Activated B cell treated with CpG ODN at 0.5 μM for 24 hours (primary cell): Measurements from ENCODE around the gene GPC1. TPM values are rescaled to one million over a fixed set of nuclear protein-coding genes. Genes with fewer than 3 reads are reported as not detected.

Experiments used
- ATAC-seq: fragments of 200-7000 bp; cut with Tn5 transposase; one replicate; pipeline ENCODE4 v1.10.0; 2021; ENCODE audit warnings: low read depth, mild to moderate bottlenecking, moderate library complexity
- CTCF ChIA-PET: fragments of 350-600 bp; sonication (Branson Sonifier 250); formaldehyde crosslinking; loops from one replicate; lab custom pipeline; 2021; ENCODE audit warnings: antibody characterized with exemption; lab: Charles Lee
- POLR2A ChIA-PET: fragments of 350-600 bp; sonication (Branson Sonifier 250); formaldehyde crosslinking; loops from one replicate; lab custom pipeline; 2021; ENCODE audit warnings: antibody characterized with exemption; lab: Charles Lee
- DNase-seq: peaks from one replicate; pipeline ENCODE4 v3.0.0; 2022
- H3K27ac Mint-ChIP-seq: one replicate; pipeline ENCODE4 v1.8.0; 2020; ENCODE audit warnings: mixed read lengths
- H3K27me3 Mint-ChIP-seq: one replicate; pipeline ENCODE4 v1.8.0; 2021; ENCODE audit warnings: mixed read lengths
- H3K36me3 Mint-ChIP-seq: one replicate; pipeline ENCODE4 v1.8.0; 2021; ENCODE audit warnings: low read depth, mixed read lengths
- H3K4me1 Mint-ChIP-seq: one replicate; pipeline ENCODE4 v1.8.0; 2021; ENCODE audit warnings: mixed read lengths
- H3K4me3 Mint-ChIP-seq: one replicate; pipeline ENCODE4 v1.8.0; 2020; ENCODE audit warnings: mild to moderate bottlenecking, mixed read lengths
- H3K9me3 Mint-ChIP-seq: one replicate; pipeline ENCODE4 v1.8.0; 2020; ENCODE audit warnings: mixed read lengths
- intact Hi-C: fragments of 100-400 bp; cut with micrococcal nuclease; formaldehyde crosslinking; loops from one replicate; pipeline ENCODE4 v1.15.1; 2024
- total RNA-seq: library from RNA; stranded (reverse); gene quantifications from 2 replicates; pipeline ENCODE4 v1.2.3, GENCODE V29; 2022
- TF ChIP-seq, protein P1 (sequence below): fragments of 200-600 bp; IDR thresholded peaks from one replicate; pipeline ENCODE4 v1.8.0; 2022; ENCODE audit warnings: antibody characterized with exemption, mild to moderate bottlenecking

Gene GPC1
- total RNA-seq, 1 donor from 2014 or later: 1.9 TPM

DNA sequence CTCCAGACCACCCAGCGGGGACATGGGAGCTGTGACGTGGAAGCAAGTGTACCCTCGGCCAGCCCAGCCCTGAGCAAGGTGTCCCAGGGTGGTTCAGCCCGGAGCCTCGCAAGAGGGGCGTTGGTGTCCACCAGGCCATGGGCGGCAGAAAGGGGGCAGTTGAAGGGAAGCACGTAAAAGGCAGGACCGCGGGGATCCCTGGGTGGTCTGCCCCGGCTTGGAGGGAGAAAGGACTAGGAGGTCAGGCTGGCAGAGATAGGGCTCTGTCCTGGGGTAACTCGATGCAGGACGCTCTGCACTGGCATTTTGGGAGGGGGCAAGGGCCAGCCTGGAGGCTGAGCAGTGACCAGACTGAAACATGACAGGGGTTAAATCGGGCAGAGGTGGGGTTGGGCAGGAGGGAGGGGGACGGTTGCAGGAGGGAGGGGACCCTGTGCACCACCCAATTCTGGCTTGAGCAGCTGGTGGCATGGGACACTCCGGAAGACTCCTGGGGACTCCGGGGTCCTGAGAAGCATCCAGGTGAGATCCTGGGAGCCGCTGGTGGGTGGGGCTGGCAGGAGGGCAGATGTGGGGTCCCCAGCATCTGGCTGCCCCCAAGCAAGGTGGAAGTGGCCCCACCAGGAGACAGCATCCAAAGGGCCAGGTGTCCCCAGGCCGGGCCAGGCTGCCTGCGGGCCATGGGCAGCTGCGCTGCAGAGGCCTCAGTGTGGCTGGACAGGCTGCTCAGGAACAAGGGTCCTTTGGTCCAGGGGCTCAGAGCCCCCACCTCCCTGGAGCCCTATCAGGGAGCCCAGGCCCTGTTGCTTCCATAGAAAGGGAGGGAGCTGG is 46.8 kb upstream of the GPC1 start:
- Mint-ChIP-seq H3K36me3 (no peaks in the 10 kb centered on the region), H3K4me3 (no peak overlapping the region), H3K27ac (no peak overlapping the region), H3K4me1 (no peaks in the 10 kb centered on the region), H3K27me3 (peaks cover 3% of the 10 kb centered on the region), H3K9me3 (no peaks in the 10 kb centered on the region)
- TF ChIP-seq, protein P1, sequence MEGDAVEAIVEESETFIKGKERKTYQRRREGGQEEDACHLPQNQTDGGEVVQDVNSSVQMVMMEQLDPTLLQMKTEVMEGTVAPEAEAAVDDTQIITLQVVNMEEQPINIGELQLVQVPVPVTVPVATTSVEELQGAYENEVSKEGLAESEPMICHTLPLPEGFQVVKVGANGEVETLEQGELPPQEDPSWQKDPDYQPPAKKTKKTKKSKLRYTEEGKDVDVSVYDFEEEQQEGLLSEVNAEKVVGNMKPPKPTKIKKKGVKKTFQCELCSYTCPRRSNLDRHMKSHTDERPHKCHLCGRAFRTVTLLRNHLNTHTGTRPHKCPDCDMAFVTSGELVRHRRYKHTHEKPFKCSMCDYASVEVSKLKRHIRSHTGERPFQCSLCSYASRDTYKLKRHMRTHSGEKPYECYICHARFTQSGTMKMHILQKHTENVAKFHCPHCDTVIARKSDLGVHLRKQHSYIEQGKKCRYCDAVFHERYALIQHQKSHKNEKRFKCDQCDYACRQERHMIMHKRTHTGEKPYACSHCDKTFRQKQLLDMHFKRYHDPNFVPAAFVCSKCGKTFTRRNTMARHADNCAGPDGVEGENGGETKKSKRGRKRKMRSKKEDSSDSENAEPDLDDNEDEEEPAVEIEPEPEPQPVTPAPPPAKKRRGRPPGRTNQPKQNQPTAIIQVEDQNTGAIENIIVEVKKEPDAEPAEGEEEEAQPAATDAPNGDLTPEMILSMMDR: no peak
- ATAC-seq (no peak), DNase-seq (no peak)
- ChIA-PET CTCF (no interaction called here), POLR2A (no interaction called here)
- intact Hi-C loops: no loop called here

DNA sequence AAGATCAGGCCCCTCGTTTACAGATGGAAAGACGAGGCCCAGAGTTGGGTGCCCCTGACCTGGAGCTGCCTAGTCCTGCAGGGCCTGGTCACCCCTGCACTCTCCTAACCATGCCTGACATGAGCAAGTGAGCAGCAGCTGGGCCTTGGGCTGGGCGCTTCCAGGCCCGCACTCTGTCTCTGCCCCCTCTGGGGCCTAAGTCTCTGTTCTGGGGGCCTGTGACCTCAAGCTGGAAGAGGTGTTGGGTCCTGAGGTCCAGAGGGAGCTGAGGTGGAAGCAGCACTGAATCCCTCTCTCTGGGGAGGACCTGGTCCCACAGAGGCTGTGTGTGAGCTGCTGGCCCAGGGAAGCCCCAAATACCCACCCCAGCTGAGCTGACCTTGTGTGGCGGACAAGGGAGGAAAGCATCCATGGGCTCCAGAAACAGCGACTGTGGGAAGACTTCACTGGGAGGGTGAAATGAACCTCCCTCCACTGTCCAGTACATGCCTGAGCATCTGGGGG is 46.1 kb upstream of the GPC1 start:
- ATAC-seq (no peak), DNase-seq (no peak)
- CTCF ChIA-PET: no interaction called here
- TF ChIP-seq, protein P1: no peak
- Mint-ChIP-seq H3K36me3 (no peaks in the 10 kb centered on the region), H3K4me1 (no peaks in the 10 kb centered on the region), H3K9me3 (no peaks in the 10 kb centered on the region), H3K27ac (no peak overlapping the region), H3K27me3 (peaks cover 3% of the 10 kb centered on the region), H3K4me3 (no peak overlapping the region)
- POLR2A ChIA-PET: no interaction called here
- intact Hi-C loops: no loop called here

DNA sequence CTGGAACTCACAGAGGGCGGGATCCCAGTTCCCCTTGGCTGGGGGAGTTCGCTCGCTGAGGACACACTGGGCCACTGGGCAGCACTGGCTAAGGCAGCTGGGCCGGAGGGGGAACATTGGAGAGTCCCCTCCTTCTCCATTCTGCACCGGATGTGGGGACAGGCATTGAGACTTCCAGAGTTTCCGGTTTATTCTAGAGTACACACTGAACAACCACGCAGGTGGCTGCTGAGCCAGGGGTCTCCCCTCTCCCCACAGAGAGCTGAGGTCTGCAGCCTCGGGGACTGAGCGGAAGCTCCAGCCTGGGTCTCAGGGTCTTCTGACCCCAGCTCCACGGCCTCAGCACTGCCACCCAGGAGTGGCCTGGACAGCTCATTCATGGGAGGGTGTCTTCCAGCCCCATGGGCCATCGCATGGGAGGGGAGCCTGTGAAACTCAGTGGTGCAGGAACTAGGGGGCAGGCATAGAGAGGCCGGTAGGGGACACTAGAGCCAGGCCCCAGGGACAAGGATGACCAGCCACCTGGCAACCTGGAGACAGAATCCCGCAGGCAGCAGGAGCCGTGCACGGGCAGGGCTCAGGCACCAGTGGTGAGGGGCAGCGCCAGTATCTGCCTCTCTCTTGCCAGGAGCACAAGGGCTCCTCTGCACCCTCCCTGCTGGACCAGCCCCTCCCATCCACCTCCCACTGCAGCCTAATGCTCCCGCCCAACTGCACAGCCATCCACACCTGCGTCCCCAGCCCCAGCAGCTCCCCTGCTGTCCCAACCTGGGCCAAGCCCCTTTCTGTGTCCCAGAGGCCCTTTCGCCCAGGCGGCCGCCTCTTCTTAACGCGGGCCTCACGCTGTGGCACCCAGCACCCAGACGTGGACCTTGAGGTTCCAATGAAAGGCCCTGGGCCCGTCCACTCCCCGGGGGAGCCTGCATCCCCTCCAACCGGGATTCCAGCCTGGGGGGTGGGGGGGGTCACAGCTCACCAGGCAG is 45.1 kb upstream of the GPC1 start:
- intact Hi-C loops: no loop called here
- DNase-seq (no peak), ATAC-seq (no peak)
- Mint-ChIP-seq H3K4me1 (no peaks in the 10 kb centered on the region), H3K9me3 (no peaks in the 10 kb centered on the region), H3K36me3 (no peaks in the 10 kb centered on the region), H3K4me3 (no peak overlapping the region), H3K27ac (no peak overlapping the region), H3K27me3 (peaks cover 3% of the 10 kb centered on the region)
- POLR2A ChIA-PET: no interaction called here
- CTCF ChIA-PET: no interaction called here
- TF ChIP-seq, protein P1: no peak

DNA sequence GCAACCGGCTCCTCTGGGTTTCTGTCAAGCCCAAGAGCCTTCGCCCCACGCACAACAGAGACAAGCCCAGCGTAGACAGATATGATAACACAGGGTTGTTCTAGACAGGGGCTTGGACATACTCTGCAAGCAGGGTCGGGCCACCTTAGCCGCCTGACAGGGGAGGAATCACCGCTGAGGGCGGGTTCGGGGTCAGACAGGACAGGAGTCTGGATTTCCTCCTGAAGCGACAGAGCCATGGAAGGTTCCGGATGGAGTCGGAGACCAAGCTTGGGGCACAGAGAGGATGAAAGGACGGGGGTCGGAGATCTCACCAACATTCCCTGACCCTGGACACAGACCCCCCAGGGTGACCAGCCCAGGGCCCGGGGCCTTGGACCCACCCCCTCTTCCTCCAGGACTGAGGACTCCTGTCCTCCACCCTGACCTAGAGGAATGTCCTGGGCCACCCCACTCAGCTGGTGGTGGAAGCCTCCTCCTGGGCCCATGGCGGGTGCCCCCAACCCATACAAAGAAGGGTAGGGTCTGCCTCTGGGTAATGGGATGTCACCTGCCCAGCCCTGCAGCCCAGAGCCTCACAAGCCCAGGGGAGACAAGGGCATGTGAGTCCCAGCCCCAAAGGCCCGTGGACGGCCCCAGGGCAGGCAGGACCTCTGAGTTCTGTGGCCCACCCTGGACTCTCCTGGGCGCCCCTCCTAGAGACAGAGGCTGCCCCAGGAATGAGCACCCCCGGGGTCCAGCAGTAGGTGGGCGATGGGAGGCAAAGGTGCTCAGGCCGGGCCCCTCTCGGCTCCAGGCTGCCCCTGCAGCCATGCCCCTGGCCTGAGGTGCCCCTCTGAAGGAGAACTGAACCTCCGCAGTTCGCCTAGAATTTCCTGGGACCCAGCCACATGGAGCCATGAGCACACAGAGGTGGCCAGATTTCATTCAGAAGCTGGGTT is 44.1 kb upstream of the GPC1 start:
- H3K4me1 Mint-ChIP-seq: no peaks in the 10 kb centered on the region
- intact Hi-C loops: no loop called here
- TF ChIP-seq, protein P1: no peak
- H3K4me3 Mint-ChIP-seq: no peak overlapping the region
- CTCF ChIA-PET: no interaction called here
- H3K9me3 Mint-ChIP-seq: no peaks in the 10 kb centered on the region
- H3K36me3 Mint-ChIP-seq: no peaks in the 10 kb centered on the region
- H3K27me3 Mint-ChIP-seq: peaks cover 3% of the 10 kb centered on the region
- POLR2A ChIA-PET: no interaction called here
- H3K27ac Mint-ChIP-seq: no peak overlapping the region
- DNase-seq (no peak), ATAC-seq (no peak)
